AG04450 (cell line): ENCODE data around the gene MIB1. TPM values are rescaled to one million over a fixed set of nuclear protein-coding genes. Genes with fewer than 3 reads are reported as not detected.
"Not testable (repeated sequence)": the region's sequence is repeated elsewhere in the genome, so short reads cannot be mapped to it uniquely, and the experiment has no call there.

ENCODE experiments used
- CTCF ChIA-PET: fragments of 300-600, 350-600 bp; formaldehyde crosslinking; extraction: SDS; loops from one replicate; lab custom pipeline; 2022; ENCODE audit warnings: antibody characterized with exemption, inconsistent platforms; lab: Charles Lee
- POLR2A ChIA-PET: fragments of 350-600 bp; formaldehyde crosslinking; extraction: SDS; loops from one replicate; lab custom pipeline; 2021; ENCODE audit warnings: antibody characterized with exemption, inconsistent platforms; lab: Yijun Ruan, JAX
- DNase-seq: peaks from one replicate; pipeline ENCODE4 v3.0.0-alpha.2; 2011; ENCODE audit warnings: low read depth, low spot score
- H3K27ac ChIP-seq: one replicate; pipeline ENCODE4 v1.5.1; 2012; ENCODE audit warnings: low read depth, low read length, control low read depth
- H3K27me3 ChIP-seq: one replicate; pipeline ENCODE4 v1.6.0; 2012; ENCODE audit warnings: low read length; ENCODE audit not compliant: control insufficient read depth, insufficient read depth
- H3K4me3 ChIP-seq: 2 replicates; pipeline ENCODE4 v1.5.1; 2011; ENCODE audit warnings: mild to moderate bottlenecking, low read depth, low read length, control low read depth
- H3K9me3 ChIP-seq: 2 replicates; pipeline ENCODE4 v1.5.1; 2012; ENCODE audit warnings: low read length; ENCODE audit not compliant: control insufficient read depth, insufficient read depth
- polyA plus RNA-seq: library from polyadenylated mRNA; depleted of rRNA; stranded (reverse); fragments of >200 nt; gene quantifications from 2 replicates; pipeline ENCODE4 v1.2.3, GENCODE V29; 2011
- TF ChIP-seq, protein P1 (sequence below): IDR thresholded peaks from 2 replicates; pipeline ENCODE4 v1.5.1; 2011; ENCODE audit warnings: low read depth, low read length, control low read depth, inconsistent platforms

MIB1 gene
- polyA plus RNA-seq, 1 experiment, result 25.3 TPM

DNA sequence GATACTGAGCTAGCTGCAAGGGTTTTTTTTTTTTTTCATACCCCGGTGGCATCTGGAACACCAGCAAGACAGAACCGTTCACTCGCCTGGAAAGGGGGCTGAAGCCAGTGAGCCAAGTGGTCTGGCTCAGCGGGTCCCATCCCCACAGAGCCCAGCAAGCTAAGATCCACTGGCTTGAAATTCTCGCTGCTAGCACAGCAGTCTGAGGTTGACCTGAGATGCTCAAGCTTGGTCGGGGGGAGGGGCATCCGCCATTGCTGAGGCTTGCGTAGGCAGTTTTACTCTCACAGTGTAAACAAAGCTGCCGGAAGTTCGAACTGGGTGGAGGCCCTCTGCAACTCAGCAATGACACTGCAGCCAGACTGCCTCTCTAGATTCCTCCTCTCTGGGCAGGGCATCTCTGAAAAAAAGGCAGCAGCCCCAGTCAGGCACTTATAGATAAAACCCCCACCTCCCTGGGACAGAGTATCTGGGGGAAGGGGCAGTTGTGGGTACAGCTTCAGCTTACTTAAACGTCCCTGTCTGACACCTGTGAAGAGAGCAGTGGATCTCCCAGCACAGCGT, 5.1 kb upstream of the MIB1 start:
- no peaks in the 10 kb centered on the region for H3K27me3 ChIP-seq
- no peak overlapping the region for H3K4me3 ChIP-seq
- no peak for DNase-seq
- no peak overlapping the region for H3K27ac ChIP-seq
- ChIA-PET CTCF (no interaction called here), POLR2A (interaction anchor here (0.5 kb wide), 1 partner anchor 39 kb away, joined by 3 read pairs; no protein-coding TSS in a partner anchor)
- peaks cover 6% of the 10 kb centered on the region for H3K9me3 ChIP-seq
- TF ChIP-seq, protein P1, sequence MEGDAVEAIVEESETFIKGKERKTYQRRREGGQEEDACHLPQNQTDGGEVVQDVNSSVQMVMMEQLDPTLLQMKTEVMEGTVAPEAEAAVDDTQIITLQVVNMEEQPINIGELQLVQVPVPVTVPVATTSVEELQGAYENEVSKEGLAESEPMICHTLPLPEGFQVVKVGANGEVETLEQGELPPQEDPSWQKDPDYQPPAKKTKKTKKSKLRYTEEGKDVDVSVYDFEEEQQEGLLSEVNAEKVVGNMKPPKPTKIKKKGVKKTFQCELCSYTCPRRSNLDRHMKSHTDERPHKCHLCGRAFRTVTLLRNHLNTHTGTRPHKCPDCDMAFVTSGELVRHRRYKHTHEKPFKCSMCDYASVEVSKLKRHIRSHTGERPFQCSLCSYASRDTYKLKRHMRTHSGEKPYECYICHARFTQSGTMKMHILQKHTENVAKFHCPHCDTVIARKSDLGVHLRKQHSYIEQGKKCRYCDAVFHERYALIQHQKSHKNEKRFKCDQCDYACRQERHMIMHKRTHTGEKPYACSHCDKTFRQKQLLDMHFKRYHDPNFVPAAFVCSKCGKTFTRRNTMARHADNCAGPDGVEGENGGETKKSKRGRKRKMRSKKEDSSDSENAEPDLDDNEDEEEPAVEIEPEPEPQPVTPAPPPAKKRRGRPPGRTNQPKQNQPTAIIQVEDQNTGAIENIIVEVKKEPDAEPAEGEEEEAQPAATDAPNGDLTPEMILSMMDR, result no peak

DNA sequence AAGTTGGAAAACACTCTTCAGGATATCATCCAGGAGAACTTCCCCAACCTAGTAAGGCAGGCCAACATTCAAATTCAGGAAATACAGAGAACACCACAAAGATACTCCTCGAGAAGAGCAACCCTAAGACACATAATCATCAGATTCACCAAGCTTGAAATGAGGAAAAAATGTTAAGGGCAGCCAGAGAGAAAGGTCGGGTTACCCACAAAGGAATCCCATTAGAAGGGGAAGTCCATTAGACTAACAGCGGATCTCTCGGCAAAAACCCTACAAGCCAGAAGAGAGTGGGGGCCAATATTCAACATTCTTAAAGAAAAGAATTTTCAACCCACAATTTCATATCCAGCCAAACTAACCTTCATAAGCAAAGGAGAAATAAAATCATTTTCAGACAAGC, 3.7 kb upstream of the MIB1 start:
- H3K27me3 ChIP-seq, DNase-seq, H3K9me3 ChIP-seq, H3K4me3 ChIP-seq, POLR2A ChIA-PET, CTCF ChIA-PET, H3K27ac ChIP-seq: not testable (repeated sequence)

DNA sequence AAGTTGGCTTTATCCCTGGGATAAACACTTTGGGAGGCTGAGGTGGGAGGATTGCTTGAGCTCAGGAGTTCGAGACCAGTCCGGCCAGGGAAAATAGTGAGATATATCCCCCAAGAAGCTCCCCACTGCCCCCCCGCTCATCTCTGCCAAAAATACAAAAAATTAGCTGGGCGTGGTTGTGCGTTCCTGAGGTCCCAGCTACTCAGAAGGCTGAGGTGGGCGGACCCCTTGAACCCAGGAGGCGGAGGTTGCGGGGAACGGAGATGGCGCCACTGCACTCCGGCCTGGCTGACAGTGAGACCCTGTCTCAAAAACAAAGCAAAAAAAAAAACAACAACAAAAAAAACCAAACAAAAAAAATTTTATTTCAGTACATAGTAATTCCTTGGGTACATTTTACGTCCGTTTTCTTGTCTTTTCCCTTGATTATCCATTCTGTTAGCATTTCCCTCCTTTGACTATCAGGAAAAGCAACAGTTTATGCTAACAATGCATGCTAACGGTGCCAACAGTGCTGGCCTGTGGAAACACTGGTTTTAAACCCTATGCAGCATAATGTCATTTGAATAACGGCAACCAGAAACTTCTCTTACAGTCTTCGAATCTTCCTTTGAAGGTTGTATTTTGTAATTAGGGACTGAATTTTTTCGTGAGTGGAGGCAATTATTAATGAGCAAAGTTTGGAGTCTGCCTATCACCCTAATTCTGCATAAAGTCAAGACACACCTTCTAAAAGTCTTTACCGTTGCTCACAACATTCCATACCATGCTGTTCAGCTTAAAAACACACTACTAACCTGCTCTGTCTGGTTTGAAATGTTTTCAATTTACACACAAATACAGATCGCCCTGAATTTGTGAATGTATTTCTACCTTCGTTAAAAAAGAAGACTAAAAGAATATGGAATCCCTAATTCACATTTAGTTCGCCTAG, 721 bp upstream of the MIB1 start:
- CTCF ChIA-PET, result interaction anchor here (1.1 to 1.3 kb wide), 4 partner anchors 20 to 139 kb away, joined by 3 to 7 read pairs (median 5); partner anchors contain the start of gene ESCO1
- Histone ChIP-seq H3K27me3 (no peaks in the 10 kb centered on the region), H3K9me3 (peaks cover 6% of the 10 kb centered on the region; the same call in 1 of the 2 replicates), H3K4me3 (peak overlapping the region; percentile 46), H3K27ac (no peak overlapping the region)
- DNase-seq, result no peak
- POLR2A ChIA-PET, result interaction anchor here (0.5 to 1.8 kb wide), 8 partner anchors 16 to 431 kb away, joined by 3 to 15 read pairs (median 4); partner anchors contain the start of genes ABHD3 and ESCO1
- TF ChIP-seq, protein P1, result no peak

DNA sequence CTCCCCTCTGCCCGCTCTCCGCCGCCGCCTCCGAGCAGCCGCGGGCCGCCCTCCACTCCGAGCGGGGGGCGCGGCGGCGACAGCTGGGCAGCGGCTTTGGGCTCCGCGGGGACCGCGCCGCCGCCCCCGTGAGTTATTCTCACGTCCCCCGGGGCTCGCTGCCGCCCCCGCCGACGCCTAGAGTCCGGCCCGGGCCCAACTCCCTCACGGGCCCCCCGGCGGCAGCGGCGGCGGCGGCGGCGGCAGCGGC, 645 bp downstream of the MIB1 start:
- ChIA-PET CTCF (interaction anchor here (0.6 kb wide), 1 partner anchor 48 kb away, joined by 3 read pairs; no protein-coding TSS in a partner anchor), POLR2A (interaction anchor here (1.2 to 1.8 kb wide), 3 partner anchors 14 to 429 kb away, joined by 3 to 15 read pairs (median 3); partner anchors contain the start of gene ABHD3)
- Histone ChIP-seq H3K9me3 (no peaks in the 10 kb centered on the region), H3K27me3 (no peaks in the 10 kb centered on the region), H3K4me3 (peak overlapping the region; percentile 90), H3K27ac (no peak overlapping the region)
- DNase-seq, result no peak
- TF ChIP-seq, protein P1, result no peak

DNA sequence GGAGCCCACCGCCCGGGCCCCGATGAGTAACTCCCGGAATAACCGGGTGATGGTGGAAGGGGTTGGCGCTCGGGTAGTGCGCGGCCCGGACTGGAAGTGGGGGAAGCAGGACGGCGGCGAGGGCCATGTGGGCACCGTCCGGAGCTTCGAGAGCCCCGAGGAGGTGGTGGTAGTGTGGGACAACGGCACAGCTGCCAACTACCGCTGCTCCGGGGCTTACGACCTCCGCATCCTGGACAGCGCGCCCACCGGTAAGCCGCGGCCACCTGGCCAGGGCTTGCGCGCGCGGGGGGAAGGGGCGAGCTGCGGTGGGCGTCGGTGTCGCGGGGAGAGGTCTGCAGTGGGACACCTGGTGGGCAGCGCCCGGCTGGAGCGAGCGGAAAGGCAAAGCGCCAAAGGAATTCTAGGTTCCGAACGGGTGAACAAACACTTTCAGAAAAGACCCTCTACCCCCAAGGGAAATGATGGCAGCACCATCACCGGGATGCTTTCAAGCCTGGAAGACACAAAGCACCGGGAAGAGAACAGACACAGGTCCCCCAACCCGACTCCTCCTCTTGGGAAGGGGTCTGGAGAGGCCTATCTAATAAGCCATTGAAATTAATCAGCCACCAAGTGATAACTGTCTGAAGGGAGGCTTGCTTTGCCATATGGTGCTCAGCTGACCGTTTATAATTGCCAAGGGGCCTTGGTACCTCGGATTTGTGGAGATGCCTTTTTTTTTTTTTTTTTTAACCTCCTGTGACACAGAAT, 1.1 kb downstream of the MIB1 start:
- Histone ChIP-seq H3K27ac (no peak overlapping the region), H3K4me3 (peak overlapping the region; percentile 90), H3K9me3 (no peaks in the 10 kb centered on the region), H3K27me3 (no peaks in the 10 kb centered on the region)
- CTCF ChIA-PET, result interaction anchor here (0.6 to 1.0 kb wide), 4 partner anchors 14 to 141 kb away, joined by 3 to 6 read pairs (median 4); partner anchors contain the start of gene ESCO1
- POLR2A ChIA-PET, result interaction anchor here (0.9 to 1.8 kb wide), 2 partner anchors 37 kb away, joined by 3 to 15 read pairs; partner anchors contain the start of gene ABHD3
- TF ChIP-seq, protein P1, result no peak
- no peak for DNase-seq
